HG02852 (cell line): Measurements from ENCODE around the gene TMX3.

Experiments
- ATAC-seq: cut with Tn5 transposase; IDR thresholded peaks from one replicate; pipeline ENCODE4 v1.9.1; 2021; ENCODE audit warnings: mild to moderate bottlenecking, moderate library complexity; ENCODE audit not compliant: unreplicated experiment

TMX3 gene

GRCh38 chr18:68714712-68715496 is at the start of gene TMX3:
TSS of gene TMX3 (minus strand) at chr18:68715108. CDS start at chr18:68714981, 127 bp downstream.
- peak; percentile 96 for ATAC-seq

GRCh38 chr18:68764016-68764415 is 49.1 kb upstream of the TMX3 start:
- no peak for ATAC-seq

GRCh38 chr18:68763083-68763482 is 48.2 kb upstream of the TMX3 start:
- no peak for ATAC-seq

- no peak for ATAC-seq
Measured at GRCh38 chr18:68759308-68759707, 44.4 kb upstream of the TMX3 start.

- no peak for ATAC-seq
Measured at GRCh38 chr18:68757126-68757525, 42.2 kb upstream of the TMX3 start.

- no peak for ATAC-seq
Measured at GRCh38 chr18:68742206-68742605, 27.3 kb upstream of the TMX3 start.

GRCh38 chr18:68740966-68741365 is 26.1 kb upstream of the TMX3 start:
- ATAC-seq: no peak

GRCh38 chr18:68739462-68739861 is 24.6 kb upstream of the TMX3 start:
- no peak for ATAC-seq

GRCh38 chr18:68738564-68738963 is 23.7 kb upstream of the TMX3 start:
- no peak for ATAC-seq

GRCh38 chr18:68735483-68736343 is 20.8 kb upstream of the TMX3 start:
- ATAC-seq: peak; percentile 84

- no peak for ATAC-seq
Measured at GRCh38 chr18:68734308-68734707, 19.4 kb upstream of the TMX3 start.

GRCh38 chr18:68733707-68734106 is 18.8 kb upstream of the TMX3 start:
- ATAC-seq: no peak

- no peak for ATAC-seq
Measured at GRCh38 chr18:68728081-68728700, 13.3 kb upstream of the TMX3 start.

GRCh38 chr18:68727506-68727905 is 12.6 kb upstream of the TMX3 start:
- ATAC-seq: no peak

- ATAC-seq: no peak
Measured at GRCh38 chr18:68725346-68725745, 10.4 kb upstream of the TMX3 start.

- ATAC-seq: no peak
Measured at GRCh38 chr18:68724021-68724420, 9.1 kb upstream of the TMX3 start.

- ATAC-seq: no peak
Measured at GRCh38 chr18:68723539-68723938, 8.6 kb upstream of the TMX3 start.

GRCh38 chr18:68722821-68723220 is 7.9 kb upstream of the TMX3 start:
- no peak for ATAC-seq

GRCh38 chr18:68721681-68722583 is 7.0 kb upstream of the TMX3 start:
- peak; percentile 92 for ATAC-seq

GRCh38 chr18:68714366-68714711 is 569 bp downstream of the TMX3 start:
- ATAC-seq: peak; percentile 11

GRCh38 chr18:68713796-68714195 is 1.1 kb downstream of the TMX3 start:
- no peak for ATAC-seq
